HG02610 (cell line): ENCODE measurements around the gene DISC1.
"Not testable (repeated sequence)": the region's sequence is repeated elsewhere in the genome, so short reads cannot be mapped to it uniquely, and the experiment has no call there.

ENCODE experiments used
- ATAC-seq: cut with Tn5 transposase; IDR thresholded peaks from one replicate; pipeline ENCODE4 v1.9.1; 2021; ENCODE audit warnings: mild to moderate bottlenecking, moderate library complexity; ENCODE audit not compliant: unreplicated experiment

DISC1 gene

DNA sequence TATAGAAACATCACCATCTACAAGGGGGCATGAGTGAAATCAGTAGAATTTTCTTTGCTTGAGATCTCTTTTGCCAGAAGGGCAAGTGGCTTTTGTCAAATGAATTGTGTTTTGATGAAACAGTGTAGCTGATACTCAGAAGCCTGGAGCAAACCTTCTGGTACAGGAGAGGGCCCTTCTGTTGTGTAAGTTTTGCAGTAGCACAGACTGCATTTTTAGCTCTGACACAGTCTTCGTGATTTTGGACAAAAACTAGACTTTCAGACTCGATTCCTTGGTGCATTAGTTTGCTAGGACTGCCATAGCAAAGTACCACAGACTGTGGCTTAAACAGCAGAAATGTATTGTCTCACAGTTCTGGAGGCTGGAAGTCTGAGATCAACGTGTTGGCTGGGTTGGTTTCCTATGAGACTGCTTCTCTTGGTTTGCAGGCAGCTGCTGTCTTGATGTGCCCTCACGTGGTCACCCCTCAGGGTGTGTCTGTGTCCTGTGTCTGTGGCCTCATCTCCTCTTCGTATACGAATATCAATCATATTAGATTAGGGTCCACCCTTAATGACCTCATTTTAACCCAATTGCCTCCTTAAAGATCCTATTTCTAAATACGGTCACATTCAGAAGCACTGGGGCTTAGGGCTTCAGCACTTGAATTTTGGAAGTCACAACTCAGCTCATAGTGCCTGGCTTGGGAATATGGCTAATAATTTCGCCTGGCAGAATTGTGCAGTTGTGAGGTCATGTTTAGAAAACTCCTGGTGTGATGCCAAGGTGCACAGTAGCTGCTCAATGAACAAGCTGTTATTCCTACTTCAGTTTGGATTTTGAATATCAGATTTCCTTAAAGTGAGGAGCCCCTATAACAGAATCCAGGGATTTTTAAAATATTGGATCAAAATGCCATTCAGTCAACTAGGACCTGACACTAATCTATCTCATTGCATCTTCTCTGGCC is 21.2 kb upstream of the DISC1 start:
- no peak for ATAC-seq

DNA sequence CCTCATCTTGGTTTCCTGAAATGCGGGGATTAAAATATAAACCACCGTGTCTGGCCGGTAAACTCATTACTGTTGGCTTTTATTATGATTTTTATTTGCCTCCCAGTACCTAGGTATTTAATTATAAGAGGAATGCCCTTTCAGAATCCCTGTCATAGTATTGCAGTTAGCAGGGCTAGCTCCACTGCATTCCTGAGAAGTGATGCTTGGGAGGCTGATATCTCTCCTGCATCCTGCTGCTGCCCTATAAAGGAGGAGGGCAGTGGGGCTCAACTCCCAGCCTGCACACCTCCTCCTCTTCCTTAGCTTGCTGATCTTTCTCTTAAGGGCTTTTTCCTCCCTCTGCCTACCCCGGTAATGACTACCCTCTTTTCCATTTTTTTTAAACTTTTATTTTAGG is 19.9 kb upstream of the DISC1 start:
- no peak for ATAC-seq

DNA sequence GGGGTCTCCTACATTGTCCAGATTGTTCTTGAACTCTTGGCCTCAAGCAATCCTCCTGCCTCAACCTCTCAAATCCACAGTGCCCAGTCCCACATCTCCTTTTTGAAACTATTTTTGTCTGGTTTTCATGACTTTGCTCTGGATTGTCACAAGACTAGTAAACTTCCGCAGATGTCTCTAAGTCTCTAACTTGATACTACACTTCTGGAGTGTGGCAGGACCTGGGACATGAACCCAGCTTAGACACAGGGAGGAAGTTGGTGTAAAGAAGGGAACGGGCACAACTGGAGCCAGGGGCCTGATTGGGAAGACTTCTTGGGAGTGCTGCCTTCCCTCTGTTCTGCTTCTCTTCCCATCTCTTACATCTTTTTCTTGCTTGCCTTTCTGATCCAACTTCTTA is 16.2 kb upstream of the DISC1 start:
- no peak for ATAC-seq

DNA sequence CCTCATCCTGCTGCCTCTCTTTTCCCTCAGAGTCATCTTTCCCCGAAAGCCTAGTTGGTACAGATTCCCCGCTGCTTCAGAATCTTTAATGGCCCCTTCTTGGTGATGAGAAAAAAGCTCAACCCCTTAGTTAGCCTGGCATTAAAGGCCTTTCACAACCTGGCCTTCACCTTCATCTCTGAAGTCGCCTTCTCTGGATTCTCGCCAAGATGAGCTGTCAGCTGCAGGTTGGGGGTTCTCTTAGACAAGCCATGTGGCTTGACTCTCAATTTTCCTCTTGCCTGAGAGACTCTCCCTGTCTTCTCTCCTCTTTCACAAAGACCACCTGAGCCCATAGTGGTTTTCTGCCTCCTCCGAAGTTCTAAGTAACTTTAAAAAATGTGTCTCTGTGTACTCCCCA is 15.5 kb upstream of the DISC1 start:
- ATAC-seq = no peak

DNA sequence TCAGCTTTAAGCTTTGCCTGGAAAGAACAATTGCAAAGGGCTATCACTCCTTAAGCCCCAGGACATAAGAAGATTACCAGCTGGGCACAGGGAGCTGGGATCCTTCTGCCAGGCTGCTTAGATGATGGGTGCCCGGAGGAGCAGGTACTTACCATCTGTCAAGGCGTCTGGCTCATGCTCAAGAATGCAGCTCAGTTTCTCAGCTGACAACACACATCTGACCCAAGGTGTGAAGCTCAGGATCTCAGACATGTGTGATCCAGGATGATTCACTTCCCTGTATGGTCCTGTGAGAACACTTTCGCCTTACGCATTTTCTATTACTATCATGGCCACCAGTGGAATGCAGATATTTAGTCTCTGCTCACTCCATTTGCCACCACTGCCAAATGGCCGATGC is 14.7 kb upstream of the DISC1 start:
- no peak for ATAC-seq

DNA sequence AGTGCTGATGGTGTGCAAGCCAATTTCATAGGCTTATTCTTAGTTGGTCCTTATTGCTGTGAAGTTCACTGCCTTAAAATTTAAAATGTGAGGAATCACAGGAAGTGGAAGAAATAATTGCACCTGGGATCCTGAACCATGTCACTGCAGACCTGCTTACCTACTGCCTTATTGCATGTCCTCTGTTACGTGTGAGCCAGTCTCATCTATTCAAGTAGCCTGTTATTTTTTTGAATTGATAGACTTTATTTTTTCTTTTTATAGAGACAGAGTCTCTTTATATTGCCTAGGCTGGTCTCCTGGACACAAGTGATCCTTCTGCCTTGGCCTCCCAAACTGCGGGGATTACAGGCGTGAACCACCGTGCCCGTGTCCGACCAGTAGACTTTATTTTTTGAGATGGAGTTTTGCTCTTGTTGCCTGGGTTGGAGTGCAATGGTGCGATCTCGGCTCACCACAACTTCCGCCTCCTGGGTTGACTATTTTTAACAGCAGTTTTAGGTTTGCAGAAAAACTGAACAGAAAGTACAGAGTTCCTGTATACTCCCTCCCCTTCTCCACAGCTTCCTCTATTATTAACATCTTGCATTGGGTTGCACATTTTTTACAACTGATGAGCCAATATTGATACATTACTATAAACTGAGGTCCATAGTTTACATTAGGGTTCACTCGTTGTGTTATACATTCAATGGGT is 14.0 kb upstream of the DISC1 start:
- peak; percentile 95 for ATAC-seq

DNA sequence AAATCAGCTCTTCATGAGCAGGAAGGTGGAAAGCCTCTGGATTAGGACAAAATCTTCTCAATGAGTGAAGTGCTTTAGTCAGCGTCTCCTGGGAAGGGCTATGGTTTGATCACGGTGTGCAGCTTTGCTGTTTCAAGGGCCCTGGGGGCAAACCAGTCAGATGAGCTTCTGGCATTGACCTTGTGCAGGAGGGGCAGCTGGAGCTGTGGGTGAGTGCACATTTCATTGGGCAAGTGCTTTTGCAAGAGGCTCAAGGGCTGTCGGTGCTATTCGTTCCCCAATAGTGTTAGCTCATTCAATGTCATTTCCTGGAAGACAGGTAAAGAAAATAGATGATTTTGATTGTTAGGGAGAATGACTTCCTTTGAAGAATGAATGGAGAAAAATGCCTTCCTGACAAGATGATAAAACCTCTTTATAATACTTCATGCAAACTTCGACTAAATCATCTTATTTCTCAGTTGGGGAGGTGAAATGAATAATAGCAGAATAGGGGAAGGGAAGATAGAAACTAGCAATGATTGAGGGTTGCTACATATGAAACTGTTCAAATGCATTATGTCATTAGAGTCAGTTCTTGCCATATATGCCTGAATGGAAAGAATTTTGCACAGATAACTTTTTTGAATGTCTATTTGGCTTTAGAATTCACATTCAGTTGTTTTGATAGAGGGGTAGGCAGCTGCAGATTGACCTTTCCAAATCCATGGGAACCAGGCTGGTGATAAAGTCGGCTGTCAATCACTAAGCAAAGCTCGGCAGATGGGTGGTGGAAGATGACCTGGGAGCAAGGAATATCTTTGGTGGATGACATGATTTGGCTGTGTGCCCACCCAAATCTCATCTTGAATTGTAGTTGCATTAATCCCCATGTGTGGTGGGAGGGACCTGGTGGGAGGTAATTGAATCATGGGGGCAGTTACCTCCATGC is 12.9 kb upstream of the DISC1 start:
- no peak for ATAC-seq

DNA sequence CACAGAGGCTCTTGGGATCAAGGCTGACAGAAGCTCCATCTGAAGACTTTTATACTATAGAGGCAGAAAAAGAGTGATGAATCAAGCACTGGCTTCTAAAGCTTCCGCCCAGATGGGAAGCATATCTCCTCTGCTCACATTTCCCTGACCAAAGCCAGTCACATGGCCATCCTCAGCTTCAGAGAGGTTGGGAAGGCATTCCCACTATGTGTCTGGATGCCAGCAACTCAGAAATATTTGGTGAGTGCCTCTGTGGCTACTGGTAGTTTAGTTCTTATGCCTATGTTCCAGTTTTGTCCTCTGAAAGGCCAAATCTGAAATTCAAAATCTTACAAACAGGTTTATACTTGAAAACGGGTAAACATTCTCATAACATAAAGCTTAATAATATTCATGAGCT is 9.9 kb upstream of the DISC1 start:
- ATAC-seq = no peak

DNA sequence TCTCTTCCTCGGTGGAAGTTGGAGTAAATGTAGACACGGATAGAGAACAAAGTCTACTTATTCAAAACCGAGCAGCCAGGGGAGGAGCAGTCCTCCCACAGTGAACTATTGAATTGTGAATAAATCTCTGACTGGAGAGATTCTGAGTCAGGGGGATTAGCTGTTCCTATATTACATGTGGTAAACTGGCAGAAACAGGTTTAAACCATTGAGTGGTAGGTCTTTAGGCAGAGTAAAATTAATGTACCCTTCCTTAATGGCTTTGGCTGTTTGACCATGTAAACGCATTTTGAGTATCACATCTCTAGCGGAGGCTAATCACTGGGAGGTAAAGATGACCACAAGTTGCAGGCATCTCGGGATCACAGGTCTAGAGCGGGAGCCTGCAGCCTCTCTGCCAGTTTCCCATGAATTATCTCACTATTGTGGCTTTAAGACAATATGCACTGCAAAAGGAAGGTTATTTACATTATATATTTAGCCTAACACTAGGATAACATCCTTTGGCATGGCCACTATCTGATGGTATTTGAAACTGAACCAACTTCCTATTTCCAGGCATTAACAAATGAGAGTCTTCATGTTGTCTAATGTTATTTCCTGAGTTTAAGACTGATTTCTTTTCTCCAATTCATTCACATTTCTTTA is 7.9 kb upstream of the DISC1 start:
- ATAC-seq = no peak

DNA sequence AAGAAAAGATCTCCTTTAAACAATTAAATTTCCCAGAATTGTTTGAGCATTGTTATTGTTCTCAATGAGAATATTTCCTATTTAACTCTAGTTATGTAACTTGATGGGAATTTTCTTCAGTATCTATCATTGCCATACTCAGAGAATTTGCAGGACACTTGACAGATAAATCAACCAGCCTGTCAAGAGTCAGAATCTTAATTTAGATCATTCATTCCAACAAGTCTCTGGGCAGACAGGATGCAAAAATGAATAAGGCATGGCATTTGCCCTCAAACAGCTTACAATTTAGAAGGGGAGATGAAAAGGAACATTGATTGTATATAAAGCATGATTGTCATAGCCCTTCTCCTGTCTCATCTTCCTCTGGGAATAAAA is 7.3 kb upstream of the DISC1 start:
- ATAC-seq = no peak

DNA sequence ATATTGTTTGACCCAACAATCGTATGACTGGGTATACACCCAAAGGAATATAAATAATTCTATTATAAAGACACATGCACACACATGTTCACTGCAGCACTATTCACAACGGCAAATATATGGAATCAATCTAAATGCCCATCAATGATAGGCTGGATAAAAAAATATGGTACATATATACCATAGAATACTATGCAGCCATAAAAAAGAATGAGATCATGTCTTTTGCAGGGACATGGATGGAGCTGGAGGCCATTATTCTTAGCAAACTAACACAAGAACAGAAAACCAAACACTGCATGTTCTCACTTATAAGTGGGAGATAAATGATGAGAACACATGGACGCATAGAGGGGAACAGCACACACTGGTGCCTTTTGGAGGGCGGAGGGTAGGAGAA is 1.5 kb upstream of the DISC1 start:
- ATAC-seq = not testable (repeated sequence)

DNA sequence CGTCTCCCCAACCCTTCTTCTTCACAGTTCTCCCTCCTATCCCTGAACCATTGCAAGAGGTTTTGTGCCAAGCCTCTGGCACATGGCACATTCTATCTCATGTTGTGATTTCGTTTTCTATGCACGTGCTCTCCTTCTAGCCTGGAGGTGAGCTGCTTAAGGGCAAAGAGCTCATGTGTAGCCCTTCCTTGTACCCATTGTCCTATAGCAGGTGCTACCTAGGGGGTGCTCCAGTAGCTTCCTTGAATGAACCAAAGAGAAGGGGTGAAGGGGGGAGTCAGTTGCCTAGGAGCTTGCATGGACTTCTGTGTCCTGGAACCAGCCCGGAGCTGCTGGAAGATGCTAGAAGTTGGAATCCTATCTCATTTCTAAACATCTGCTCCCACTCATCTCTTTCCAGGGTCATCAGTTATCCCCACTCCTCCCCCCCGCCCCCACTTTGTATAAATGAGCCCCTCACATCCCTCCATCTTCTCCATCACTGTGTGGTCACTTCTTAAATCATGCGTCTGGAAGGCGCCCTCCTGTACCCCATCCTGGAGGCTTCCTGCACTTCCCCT is 535 bp upstream of the DISC1 start:
- ATAC-seq = no peak

DNA sequence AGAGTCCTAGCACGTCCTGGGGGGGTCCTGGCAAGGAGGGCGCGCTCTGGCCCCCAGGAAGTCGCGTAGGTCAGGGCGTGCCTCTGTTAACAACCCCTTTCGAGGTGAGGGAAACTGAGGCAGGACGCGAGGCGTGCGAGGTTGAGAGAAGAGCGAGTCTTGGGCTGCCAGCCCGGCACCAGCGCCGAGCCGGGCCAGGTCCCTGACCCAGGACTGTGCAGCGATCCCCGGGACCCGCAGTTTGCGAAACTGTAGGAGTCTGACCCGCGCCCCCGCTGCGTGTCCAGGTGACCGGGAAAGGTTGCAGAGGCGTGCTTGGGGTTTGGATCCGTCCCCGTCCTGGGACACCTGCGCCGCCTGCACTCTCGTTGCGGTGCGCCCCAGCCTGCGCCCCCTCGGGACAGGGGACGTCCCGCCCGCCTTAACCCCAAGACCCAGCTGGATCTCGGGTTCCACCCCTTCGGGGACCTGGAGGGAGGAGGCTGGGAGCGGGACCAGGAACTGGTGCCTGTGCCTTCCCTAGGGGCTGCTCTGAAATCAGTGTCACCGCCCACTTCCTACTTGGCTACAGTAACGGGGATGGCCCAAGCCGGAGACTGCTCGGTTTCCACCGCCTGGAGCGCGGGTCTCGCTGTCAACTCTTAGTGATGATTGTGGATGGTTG is 493 bp downstream of the DISC1 start:
- peak; percentile 58 for ATAC-seq

DNA sequence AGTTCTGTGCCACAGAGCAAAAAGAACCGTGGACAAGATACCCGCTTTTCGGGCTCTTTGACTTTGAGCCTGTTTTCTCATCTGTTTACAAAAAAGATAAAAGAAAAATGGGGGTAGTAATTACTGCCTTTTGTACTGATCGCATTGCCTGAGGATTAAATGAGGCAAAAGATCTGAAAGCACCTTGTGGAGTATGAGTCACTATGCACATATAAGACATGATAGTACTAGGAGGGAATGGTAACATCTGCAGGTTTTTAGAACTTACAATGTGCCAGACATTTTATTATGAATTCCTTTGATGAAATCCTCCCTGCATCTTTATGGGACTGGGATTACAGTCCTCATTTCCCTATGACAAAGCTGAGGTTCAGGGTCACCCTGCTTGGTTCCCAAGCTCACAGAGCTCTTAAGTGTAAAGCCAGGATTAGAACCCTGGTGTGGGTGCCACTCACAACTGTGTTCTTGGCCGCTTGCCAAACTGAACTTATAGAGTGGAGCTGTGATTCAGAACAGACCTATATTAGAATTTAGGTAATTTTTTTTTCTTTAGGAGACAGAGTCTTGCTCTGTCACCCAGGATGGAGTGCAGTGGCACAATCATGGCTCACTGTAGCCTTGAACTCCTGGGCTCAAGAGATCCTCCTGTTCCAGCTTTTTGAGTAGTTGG is 1.8 kb downstream of the DISC1 start:
- ATAC-seq = no peak

DNA sequence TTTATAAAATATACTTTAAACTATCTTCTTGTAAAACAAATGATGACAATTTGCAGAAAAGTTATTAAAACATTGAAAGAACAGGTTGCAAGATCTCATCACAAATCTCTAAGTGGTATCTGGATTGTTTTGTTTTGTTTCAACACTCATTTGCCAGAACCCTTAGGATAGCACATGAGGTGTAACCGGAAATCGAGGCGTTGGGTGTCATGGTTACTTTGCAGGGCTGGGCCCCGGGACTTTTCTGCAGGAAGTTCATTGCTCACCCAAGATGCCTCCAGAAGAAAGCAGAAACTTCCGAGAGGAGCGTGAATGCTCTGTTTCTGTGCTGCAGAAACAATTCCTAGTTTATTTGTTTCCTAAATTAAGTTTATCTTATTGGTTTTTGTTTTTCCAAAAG is 2.5 kb downstream of the DISC1 start:
- ATAC-seq = no peak

DNA sequence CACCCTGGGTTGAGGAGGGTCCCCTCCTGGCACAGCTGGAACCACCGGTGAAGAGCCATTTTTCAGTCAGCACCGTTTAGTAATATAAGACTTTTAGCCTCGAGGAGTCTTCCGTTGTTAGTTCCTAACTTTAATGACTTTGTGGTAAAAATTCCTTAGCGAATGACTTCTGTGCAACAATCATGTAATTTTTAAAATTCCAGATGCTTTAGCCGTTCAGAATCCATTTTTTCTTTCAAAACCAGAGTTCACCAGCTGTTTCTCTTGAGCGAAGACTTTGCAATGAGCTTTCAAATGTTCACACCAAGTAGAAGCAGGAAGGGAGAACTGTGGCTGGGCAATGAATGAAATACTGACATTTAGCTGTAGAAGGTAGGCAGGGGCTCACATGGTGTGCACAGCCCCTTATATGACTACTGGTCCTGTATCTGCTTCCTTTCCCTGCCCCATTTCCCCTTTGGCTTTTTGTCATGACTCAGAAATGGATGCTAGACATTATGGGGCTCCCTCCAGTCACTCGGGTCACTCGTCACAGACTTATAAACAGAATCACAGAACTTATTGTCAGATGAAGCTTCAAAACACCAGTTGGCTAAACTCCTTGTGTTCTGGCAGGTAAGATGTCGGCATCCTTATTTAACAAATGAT is 4.1 kb downstream of the DISC1 start:
- no peak for ATAC-seq

DNA sequence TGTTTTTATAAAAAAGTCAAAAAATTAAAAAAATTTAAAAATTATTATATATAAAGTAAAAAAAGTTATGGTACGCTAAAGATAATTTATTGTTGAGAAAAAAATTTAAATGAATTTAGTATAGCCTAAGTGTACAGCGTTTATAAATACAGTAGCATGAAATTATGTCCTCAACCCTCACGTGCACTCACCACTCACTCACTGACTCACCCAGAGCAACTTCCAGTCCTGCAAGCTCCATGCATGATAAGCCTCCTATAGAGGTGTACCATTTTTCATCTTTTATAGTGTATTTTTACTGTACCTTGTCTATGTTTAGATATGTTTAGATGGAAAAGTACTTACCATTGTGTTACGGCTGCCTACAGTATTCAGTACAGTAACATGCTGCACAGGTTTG is 5.1 kb downstream of the DISC1 start:
- no peak for ATAC-seq

DNA sequence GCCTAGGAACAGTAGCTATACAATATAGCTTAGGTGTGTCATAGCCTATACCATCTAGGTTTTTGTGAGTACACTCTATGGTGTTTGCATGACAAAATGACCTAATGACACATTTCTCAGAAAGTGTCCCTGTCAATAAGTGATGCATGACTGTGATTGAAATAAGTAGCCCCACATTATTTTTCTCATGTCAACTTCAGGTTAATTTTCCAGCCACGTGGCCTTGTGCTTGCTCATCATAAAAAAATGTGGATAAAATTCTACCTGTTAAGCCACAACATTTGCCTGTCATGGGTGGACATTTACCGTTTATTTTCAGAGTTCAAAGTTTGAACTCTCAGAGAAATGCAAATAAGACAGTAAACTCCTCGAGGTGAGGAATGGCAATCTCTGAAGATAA is 5.5 kb downstream of the DISC1 start:
- no peak for ATAC-seq
